HG03135 (cell line): ENCODE results near the gene HEXIM1.

Experiments
- ATAC-seq: cut with Tn5 transposase; IDR thresholded peaks from one replicate; pipeline ENCODE4 v1.9.1; 2021; ENCODE audit warnings: mild to moderate bottlenecking, moderate library complexity; ENCODE audit not compliant: unreplicated experiment

HEXIM1 gene

GRCh38 chr17:45144199-45145034, 3.9 kb upstream of the HEXIM1 start:
- ATAC-seq, result no peak

GRCh38 chr17:45145035-45145389, 3.3 kb upstream of the HEXIM1 start:
- ATAC-seq, result no peak

- no peak for ATAC-seq
Measured at GRCh38 chr17:45146166-45146565, 2.1 kb upstream of the HEXIM1 start.

GRCh38 chr17:45146592-45146889, 1.7 kb upstream of the HEXIM1 start:
- no peak for ATAC-seq

- peak; percentile 2 for ATAC-seq
Measured at GRCh38 chr17:45146890-45147580, 1.2 kb upstream of the HEXIM1 start.

GRCh38 chr17:45147581-45148182, 593 bp upstream of the HEXIM1 start:
- ATAC-seq, result peak; percentile 29

- peak; percentile 24 for ATAC-seq
Measured at GRCh38 chr17:45149037-45149668, 878 bp downstream of the HEXIM1 start.

GRCh38 chr17:45149669-45150664, 1.7 kb downstream of the HEXIM1 start:
- no peak for ATAC-seq

GRCh38 chr17:45150911-45151809, 2.9 kb downstream of the HEXIM1 start:
- no peak for ATAC-seq

GRCh38 chr17:45155029-45155428, 6.8 kb downstream of the HEXIM1 start:
- ATAC-seq, result no peak

- ATAC-seq, result no peak
Measured at GRCh38 chr17:45155483-45155882, 7.2 kb downstream of the HEXIM1 start.

- ATAC-seq, result no peak
Measured at GRCh38 chr17:45156242-45156641, 8.0 kb downstream of the HEXIM1 start.

GRCh38 chr17:45160447-45161287, 12.4 kb downstream of the HEXIM1 start:
- ATAC-seq, result peak; percentile 26

- ATAC-seq, result peak; percentile 87
Measured at GRCh38 chr17:45161288-45162024, 13.2 kb downstream of the HEXIM1 start, which contains the start of gene HEXIM2. Gene HEXIM2, plus strand, starts transcription at chr17:45161875. Its CDS starts 919 bp downstream, at chr17:45162794.

GRCh38 chr17:45162025-45162687, 13.9 kb downstream of the HEXIM1 start:
- ATAC-seq, result no peak

- no peak for ATAC-seq
Measured at GRCh38 chr17:45164734-45165269, 16.5 kb downstream of the HEXIM1 start.
